SW480 (cell line): ENCODE measurements around the gene GABBR2.
"Not testable (repeated sequence)": the region's sequence is repeated elsewhere in the genome, so short reads cannot be mapped to it uniquely, and the experiment has no call there.

ENCODE experiments used
- DNase-seq: peaks from one replicate; pipeline ENCODE4 v3.0.0-alpha.2; 2016; ENCODE audit warnings: low spot score

The GABBR2 gene

GRCh38 chr9:98515506-98516204 is 193.1 kb downstream of the GABBR2 start:
- DNase-seq, result no peak

- no peak for DNase-seq
Measured at GRCh38 chr9:98514841-98515240, 193.9 kb downstream of the GABBR2 start.

GRCh38 chr9:98508217-98508919 is 200.4 kb downstream of the GABBR2 start:
- not testable (repeated sequence) for DNase-seq

- DNase-seq, result no peak
Measured at GRCh38 chr9:98506422-98507054, 202.2 kb downstream of the GABBR2 start.

GRCh38 chr9:98504298-98505282 is 204.1 kb downstream of the GABBR2 start:
- DNase-seq, result no peak

- DNase-seq, result no peak
Measured at GRCh38 chr9:98503867-98504266, 204.9 kb downstream of the GABBR2 start.

GRCh38 chr9:98502976-98503325 is 205.8 kb downstream of the GABBR2 start:
- DNase-seq, result no peak

GRCh38 chr9:98502311-98502975 is 206.3 kb downstream of the GABBR2 start:
- DNase-seq, result no peak

- DNase-seq, result no peak
Measured at GRCh38 chr9:98501819-98502218, 206.9 kb downstream of the GABBR2 start.

- DNase-seq, result not testable (repeated sequence)
Measured at GRCh38 chr9:98501259-98501658, 207.5 kb downstream of the GABBR2 start.

- DNase-seq, result no peak
Measured at GRCh38 chr9:98500337-98500919, 208.3 kb downstream of the GABBR2 start.

GRCh38 chr9:98495530-98495929 is 213.2 kb downstream of the GABBR2 start:
- DNase-seq, result no peak

GRCh38 chr9:98494852-98495251 is 213.9 kb downstream of the GABBR2 start:
- DNase-seq, result no peak

- no peak for DNase-seq
Measured at GRCh38 chr9:98491828-98492227, 216.9 kb downstream of the GABBR2 start.

- DNase-seq, result no peak
Measured at GRCh38 chr9:98491231-98491651, 217.5 kb downstream of the GABBR2 start.

GRCh38 chr9:98488571-98489312 is 220.0 kb downstream of the GABBR2 start:
- DNase-seq, result peak; percentile 23

- DNase-seq, result no peak
Measured at GRCh38 chr9:98485706-98486105, 223.0 kb downstream of the GABBR2 start.

- no peak for DNase-seq
Measured at GRCh38 chr9:98484162-98484561, 224.6 kb downstream of the GABBR2 start.

GRCh38 chr9:98482226-98482625 is 226.5 kb downstream of the GABBR2 start:
- no peak for DNase-seq

- peak; percentile 33 for DNase-seq
Measured at GRCh38 chr9:98481676-98482075, 227.1 kb downstream of the GABBR2 start.
